Esophagus muscularis mucosa (tissue), 4 donors: ENCODE data around the gene GIPC2.

Source experiments
- CTCF ChIP-seq, 3 experiments: fragments of 200-600 bp in 2 of 3; fragments of 450-650 bp in 1 of 3; sonication (generic) in 2 of 3; IDR thresholded peaks; one replicate each; pipeline ENCODE4 v1.5.1; 2017 to 2019; ENCODE audit warnings: antibody characterized with exemption in 3 of 3, mild to moderate bottlenecking in 2 of 3, moderate library complexity in 1 of 3
- EP300 ChIP-seq: sonication (generic); formaldehyde crosslinking; IDR thresholded peaks from one replicate; pipeline ENCODE4 v1.6.1; 2017; ENCODE audit warnings: antibody characterized with exemption
- POLR2A ChIP-seq: fragments of 450-650 bp; IDR thresholded peaks from one replicate; pipeline ENCODE4 v1.6.1; 2017; ENCODE audit warnings: antibody characterized with exemption, moderate library complexity, mild to moderate bottlenecking, low read depth
- POLR2AphosphoS5 ChIP-seq, 2 donors: sonication (generic); formaldehyde crosslinking; IDR thresholded peaks; one replicate each; pipeline ENCODE4 v1.6.1; 2017; ENCODE audit warnings: antibody characterized with exemption in 2 of 2

GRCh38 chr1:78168306-78168705, 122.5 kb downstream of the GIPC2 start:
- TF ChIP-seq CTCF (IDR thresholded peaks at IDR 0.05) = no peak
- TF ChIP-seq POLR2A = no peak
- no peak for TF ChIP-seq POLR2AphosphoS5 (IDR thresholded peaks at IDR 0.05)
- no peak for TF ChIP-seq EP300
